ENCODE measurements around the gene DHRSX. TPM values are rescaled to one million over a fixed set of nuclear protein-coding genes. Genes with fewer than 3 reads are reported as not detected.
"Not testable (repeated sequence)": the region's sequence is repeated elsewhere in the genome, so short reads cannot be mapped to it uniquely, and the experiment has no call there.

DHRSX gene
- total and polyA plus RNA-seq, 9 donors = 12.2 to 25.9 (median 20.4) TPM

DNA sequence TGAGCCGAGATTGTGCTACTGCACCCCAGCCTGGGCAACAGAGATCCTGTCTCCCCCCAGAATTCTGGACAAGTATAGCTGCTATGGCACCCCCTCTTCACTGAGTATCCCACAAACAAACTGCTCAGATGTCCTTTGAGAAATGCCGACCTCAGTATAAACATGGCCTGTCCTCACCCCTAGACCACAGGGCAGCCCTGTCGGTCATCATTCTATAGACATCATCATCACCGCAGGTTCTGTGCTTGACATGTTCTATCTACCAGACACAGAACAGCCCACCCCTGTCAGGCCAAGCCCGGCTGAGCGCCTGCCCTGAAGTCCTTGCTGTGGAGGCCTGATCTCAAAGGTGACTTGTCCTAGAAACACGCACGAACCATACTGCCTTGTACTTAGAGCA is 232.9 kb downstream of the DHRSX start:
- Histone ChIP-seq H3K36me3 (no peaks in the 10 kb centered on the region), H3K4me1 (ENCODE audit: insufficient read depth) (no peaks in the 10 kb centered on the region), H3K27me3 (no peaks in the 10 kb centered on the region), H3K9me3 (no peaks in the 10 kb centered on the region), H3K27ac (no peak overlapping the region), H3K4me3 (no peak overlapping the region)
- intact Hi-C loops (cut with DNase I) = no loop called here
- 80 to 82% (median 80%) methylated on average over 8 of the region's 8 CpGs for WGBS, 3 donors
- no peak for DNase-seq
- TF ChIP-seq EP300 (IDR thresholded peaks at IDR 0.05) = no peak
- TF ChIP-seq, protein P1, sequence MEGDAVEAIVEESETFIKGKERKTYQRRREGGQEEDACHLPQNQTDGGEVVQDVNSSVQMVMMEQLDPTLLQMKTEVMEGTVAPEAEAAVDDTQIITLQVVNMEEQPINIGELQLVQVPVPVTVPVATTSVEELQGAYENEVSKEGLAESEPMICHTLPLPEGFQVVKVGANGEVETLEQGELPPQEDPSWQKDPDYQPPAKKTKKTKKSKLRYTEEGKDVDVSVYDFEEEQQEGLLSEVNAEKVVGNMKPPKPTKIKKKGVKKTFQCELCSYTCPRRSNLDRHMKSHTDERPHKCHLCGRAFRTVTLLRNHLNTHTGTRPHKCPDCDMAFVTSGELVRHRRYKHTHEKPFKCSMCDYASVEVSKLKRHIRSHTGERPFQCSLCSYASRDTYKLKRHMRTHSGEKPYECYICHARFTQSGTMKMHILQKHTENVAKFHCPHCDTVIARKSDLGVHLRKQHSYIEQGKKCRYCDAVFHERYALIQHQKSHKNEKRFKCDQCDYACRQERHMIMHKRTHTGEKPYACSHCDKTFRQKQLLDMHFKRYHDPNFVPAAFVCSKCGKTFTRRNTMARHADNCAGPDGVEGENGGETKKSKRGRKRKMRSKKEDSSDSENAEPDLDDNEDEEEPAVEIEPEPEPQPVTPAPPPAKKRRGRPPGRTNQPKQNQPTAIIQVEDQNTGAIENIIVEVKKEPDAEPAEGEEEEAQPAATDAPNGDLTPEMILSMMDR (IDR thresholded peaks at IDR 0.05) = no peak
- no peak for TF ChIP-seq POLR2A (IDR thresholded peaks at IDR 0.05)

DNA sequence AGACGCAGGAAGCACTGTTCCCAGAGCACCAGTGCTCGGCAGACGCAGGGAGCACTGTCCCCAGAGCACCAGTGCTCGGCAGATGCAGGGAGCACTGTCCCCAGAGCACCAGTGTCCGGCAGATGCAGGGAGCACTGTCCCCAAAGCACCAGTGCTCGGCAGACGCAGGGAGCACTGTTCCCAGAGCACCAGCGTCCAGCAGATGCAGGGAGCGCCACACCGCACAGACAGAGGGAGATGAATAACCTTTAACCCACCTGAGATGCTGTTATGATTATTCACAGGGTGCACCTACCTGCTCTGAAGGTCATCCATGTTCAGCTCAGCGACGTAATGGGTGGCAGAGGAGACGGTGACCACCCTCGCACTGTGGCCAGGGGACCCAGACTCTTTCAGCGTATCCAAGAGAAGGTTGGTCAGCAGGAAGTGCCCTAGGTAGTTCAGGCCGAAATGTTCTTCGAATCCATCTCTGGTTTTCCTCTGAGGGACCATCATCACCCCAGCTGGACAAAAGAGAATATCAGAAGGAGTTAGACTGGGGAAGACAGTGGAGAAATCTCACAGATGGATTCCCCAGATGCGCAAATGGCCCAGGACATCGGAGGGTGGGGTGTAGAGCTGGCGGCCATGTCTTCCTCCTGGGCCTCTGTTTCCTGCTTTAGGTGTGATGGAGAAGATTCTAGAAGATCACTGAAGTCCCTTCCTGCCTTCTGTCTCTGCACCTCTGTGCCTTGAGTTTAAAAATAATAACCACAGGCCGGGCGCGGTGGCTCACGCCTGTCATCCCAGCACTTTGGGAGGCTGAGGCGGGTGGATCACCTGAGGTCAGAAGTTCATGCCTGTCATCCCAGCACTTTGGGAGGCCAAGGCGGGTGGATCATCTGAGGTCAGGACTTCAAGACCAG is 234.1 kb downstream of the DHRSX start:
- Histone ChIP-seq H3K27me3 (no peaks in the 10 kb centered on the region), H3K9me3 (no peaks in the 10 kb centered on the region), H3K4me1 (ENCODE audit: insufficient read depth) (no peaks in the 10 kb centered on the region), H3K4me3 (no peak overlapping the region), H3K27ac (no peak overlapping the region), H3K36me3 (no peaks in the 10 kb centered on the region)
- no peak for DNase-seq
- TF ChIP-seq POLR2A (IDR thresholded peaks at IDR 0.05) (no peak), EP300 (IDR thresholded peaks at IDR 0.05) (no peak)
- TF ChIP-seq, protein P1 (IDR thresholded peaks at IDR 0.05) = no peak
- WGBS, 3 donors = 92% methylated on average over 24 to 26 of the region's 26 CpGs
- intact Hi-C loops (cut with DNase I) = no loop called here

DNA sequence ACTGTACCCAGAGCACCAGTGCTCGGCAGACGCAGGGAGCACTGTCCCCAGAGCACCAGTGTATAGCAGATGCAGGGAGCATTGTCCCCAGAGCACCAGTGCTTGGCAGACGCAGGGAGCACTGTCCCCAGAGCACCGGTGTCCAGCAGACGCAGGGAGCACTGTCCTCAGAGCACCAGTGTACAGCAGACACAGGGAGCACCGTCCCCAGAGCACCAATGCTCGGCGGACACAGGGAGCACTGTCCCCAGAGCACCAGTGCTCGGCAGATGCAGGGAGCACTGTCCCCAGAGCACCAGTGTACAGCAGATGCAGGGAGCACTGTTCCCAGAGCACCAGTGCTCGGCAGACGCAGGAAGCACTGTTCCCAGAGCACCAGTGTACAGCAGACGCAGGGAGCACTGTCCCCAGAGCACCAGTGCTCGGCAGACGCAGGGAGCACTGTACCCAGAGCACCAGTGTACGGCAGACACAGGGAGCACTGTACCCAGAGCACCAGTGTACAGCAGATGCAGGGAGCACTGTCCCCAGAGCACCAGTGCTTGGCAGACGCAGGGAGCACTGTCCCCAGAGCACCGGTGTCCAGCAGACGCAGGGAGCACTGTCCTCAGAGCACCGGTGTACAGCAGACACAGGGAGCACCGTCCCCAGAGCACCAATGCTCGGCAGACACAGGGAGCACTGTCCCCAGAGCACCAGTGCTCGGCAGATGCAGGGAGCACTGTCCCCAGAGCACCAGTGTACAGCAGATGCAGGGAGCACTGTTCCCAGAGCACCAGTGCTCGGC is 234.9 kb downstream of the DHRSX start:
- H3K27me3 ChIP-seq; H3K4me3 ChIP-seq; DNase-seq; H3K4me1 ChIP-seq (ENCODE audit: insufficient read depth); H3K27ac ChIP-seq; intact Hi-C loops (cut with DNase I); H3K9me3 ChIP-seq; H3K36me3 ChIP-seq: not testable (repeated sequence)
- 92 to 95% (median 94%) methylated on average over 13 to 23 of the region's 23 CpGs for WGBS, 3 donors

DNA sequence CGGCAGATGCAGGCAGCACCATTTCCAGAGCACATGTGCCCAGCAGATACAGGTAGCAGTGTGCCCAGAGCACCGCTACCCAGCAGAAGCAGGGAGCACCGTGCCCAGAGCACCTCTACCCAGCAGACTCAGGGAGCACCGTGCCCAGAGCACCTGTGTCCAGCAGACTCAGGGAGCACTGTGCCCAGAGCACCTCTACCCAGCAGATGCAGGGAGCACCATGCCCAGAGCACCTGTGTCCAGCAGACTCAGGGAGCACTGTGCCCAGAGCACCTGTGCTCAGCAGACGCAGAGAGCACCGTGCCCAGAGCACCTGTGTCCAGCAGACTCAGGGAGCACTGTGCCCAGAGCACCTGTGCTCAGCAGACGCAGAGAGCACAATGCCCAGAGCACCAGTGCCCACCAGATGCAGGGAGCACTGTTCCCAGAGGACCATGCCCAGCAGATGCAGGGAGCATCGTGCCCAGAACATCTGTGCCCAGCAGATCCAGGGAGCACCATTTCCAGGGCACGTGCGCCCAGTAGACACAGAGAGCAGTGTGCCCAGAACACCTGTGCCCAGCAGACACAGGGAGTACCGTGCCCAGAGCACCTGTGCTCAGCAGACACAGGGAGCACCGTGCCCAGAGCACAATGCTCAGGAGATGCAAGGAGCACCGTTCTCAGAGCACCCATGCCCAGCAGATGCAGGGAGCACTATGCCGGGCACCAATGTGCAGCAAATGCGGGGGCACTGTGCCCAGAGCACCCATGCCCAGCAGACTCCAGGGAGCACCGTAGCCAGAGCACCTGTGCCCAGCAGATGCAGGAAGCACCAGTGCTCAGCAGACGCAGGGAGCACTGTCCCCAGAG is 236.4 kb downstream of the DHRSX start:
- Histone ChIP-seq H3K27ac (no peak overlapping the region), H3K36me3 (no peaks in the 10 kb centered on the region), H3K4me3 (no peak overlapping the region), H3K9me3 (no peaks in the 10 kb centered on the region), H3K27me3 (no peaks in the 10 kb centered on the region), H3K4me1 (ENCODE audit: insufficient read depth) (no peaks in the 10 kb centered on the region)
- TF ChIP-seq, protein P1 (IDR thresholded peaks at IDR 0.05) = no peak
- TF ChIP-seq EP300 (IDR thresholded peaks at IDR 0.05) (no peak), POLR2A (IDR thresholded peaks at IDR 0.05) (no peak)
- DNase-seq = no peak
- intact Hi-C loops (cut with DNase I) = no loop called here
- WGBS, 3 donors = 84 to 97% (median 89%) methylated on average over 15 to 17 of the region's 17 CpGs
